Large intestine (tissue), 3 donors: Measurements from ENCODE around the gene TMEM204. TPM values are rescaled to one million over a fixed set of nuclear protein-coding genes. Genes with fewer than 3 reads are reported as not detected.

Experiments
- DNase-seq, 2 donors: peaks; one replicate each; pipeline versions ENCODE4 v3.0.0 to v3.0.0-alpha.2; 2013
- H3K27ac ChIP-seq: one replicate; pipeline ENCODE4 v1.5.1; 2013; ENCODE audit warnings: low read length
- H3K27me3 ChIP-seq: 2 replicates; pipeline ENCODE4 v1.6.1; 2013; ENCODE audit warnings: low read length; ENCODE audit not compliant: control insufficient read depth, insufficient read depth
- H3K36me3 ChIP-seq: 2 replicates; pipeline ENCODE4 v1.6.1; 2013; ENCODE audit warnings: low read length; ENCODE audit not compliant: control insufficient read depth, insufficient read depth
- H3K4me1 ChIP-seq: one replicate; pipeline ENCODE4 v1.6.1; 2013; ENCODE audit warnings: low read length; ENCODE audit not compliant: control insufficient read depth, insufficient read depth
- H3K4me3 ChIP-seq: one replicate; pipeline ENCODE4 v1.5.1; 2013; ENCODE audit warnings: low read length
- H3K9me3 ChIP-seq: one replicate; pipeline ENCODE4 v1.6.1; 2013; ENCODE audit warnings: mild to moderate bottlenecking, low read depth, low read length, moderate library complexity; ENCODE audit not compliant: control insufficient read depth
- WGBS: methylation state at CpG from one replicate; pipeline ENCODE4 v1.1.5; 2013; ENCODE audit warnings: low lambda C conversion rate; ENCODE audit not compliant: insufficient coverage; 5-methylcytosine and 5-hydroxymethylcytosine counted together
- polyA plus RNA-seq: library from polyadenylated mRNA; unstranded; fragments of 120-200 nt; gene quantifications from one replicate; pipeline ENCODE4 v1.2.1, GENCODE V29; 2013

The TMEM204 gene
- polyA plus RNA-seq, 1 donor, result 9.4 TPM

- no peak for DNase-seq
- H3K27me3 ChIP-seq, result no peaks in the 10 kb centered on the region
- no peaks in the 10 kb centered on the region for H3K4me1 ChIP-seq
- no peak overlapping the region for H3K27ac ChIP-seq
- WGBS, result no CpG with 5 or more reads among the region's 17 CpGs
- H3K4me3 ChIP-seq, result no peak overlapping the region
- peaks cover 3% of the 10 kb centered on the region for H3K9me3 ChIP-seq
- H3K36me3 ChIP-seq, result peaks cover 29% of the 10 kb centered on the region
These were observed 13.6 kb upstream of the TMEM204 start for GRCh38 chr16:1519831-1520230.

GRCh38 chr16:1520461-1520860, 13.0 kb upstream of the TMEM204 start:
- H3K9me3 ChIP-seq, result no peaks in the 10 kb centered on the region
- H3K36me3 ChIP-seq, result peaks cover 29% of the 10 kb centered on the region
- no peak for DNase-seq
- H3K27ac ChIP-seq, result no peak overlapping the region
- no peak overlapping the region for H3K4me3 ChIP-seq
- no peaks in the 10 kb centered on the region for H3K4me1 ChIP-seq
- no peaks in the 10 kb centered on the region for H3K27me3 ChIP-seq
- no CpG with 5 or more reads among the region's 19 CpGs for WGBS

DNA sequence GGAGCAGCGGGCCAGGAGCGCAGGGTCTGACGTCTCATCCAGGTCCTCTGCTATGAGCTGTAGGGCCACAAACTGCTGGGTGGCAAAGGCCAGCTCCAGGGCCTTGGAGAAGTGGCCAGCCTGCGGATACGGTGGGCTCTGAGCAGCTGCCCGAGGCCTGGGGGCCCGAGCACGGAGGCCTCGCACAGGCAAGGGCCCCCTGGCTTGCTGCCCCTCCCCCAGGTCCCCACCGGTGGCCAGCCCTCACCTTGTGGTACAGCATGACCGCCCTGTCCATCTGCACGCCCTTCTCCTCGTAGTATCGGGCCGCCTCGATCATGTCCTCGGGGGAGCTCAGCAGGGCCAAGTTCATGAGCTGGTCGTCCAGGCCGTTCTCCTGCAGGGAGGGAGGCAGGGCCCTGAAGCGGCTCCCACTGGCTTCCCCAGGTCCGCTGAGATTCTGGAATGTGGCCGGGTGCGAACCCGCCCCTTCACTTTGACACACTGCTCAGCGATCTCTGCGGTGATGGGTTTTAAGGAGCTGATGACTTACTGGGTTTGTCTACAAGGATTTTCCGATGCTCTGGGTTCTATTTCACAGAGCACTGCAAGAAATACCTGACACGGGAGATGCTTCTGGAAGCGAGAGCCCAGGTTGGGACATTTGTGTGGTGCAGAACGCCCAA, 9.8 kb upstream of the TMEM204 start:
- Histone ChIP-seq H3K27me3 (no peaks in the 10 kb centered on the region), H3K36me3 (peaks cover 28% of the 10 kb centered on the region), H3K9me3 (no peaks in the 10 kb centered on the region), H3K4me3 (no peak overlapping the region), H3K27ac (no peak overlapping the region), H3K4me1 (no peaks in the 10 kb centered on the region)
- DNase-seq, result no peak
- no CpG with 5 or more reads among the region's 30 CpGs for WGBS

GRCh38 chr16:1524366-1524765, 9.1 kb upstream of the TMEM204 start:
- Histone ChIP-seq H3K4me1 (no peaks in the 10 kb centered on the region), H3K4me3 (no peak overlapping the region), H3K27ac (no peak overlapping the region), H3K27me3 (no peaks in the 10 kb centered on the region), H3K9me3 (no peaks in the 10 kb centered on the region), H3K36me3 (peaks cover 25% of the 10 kb centered on the region)
- no peak for DNase-seq
- no CpG with 5 or more reads among the region's 26 CpGs for WGBS

DNA sequence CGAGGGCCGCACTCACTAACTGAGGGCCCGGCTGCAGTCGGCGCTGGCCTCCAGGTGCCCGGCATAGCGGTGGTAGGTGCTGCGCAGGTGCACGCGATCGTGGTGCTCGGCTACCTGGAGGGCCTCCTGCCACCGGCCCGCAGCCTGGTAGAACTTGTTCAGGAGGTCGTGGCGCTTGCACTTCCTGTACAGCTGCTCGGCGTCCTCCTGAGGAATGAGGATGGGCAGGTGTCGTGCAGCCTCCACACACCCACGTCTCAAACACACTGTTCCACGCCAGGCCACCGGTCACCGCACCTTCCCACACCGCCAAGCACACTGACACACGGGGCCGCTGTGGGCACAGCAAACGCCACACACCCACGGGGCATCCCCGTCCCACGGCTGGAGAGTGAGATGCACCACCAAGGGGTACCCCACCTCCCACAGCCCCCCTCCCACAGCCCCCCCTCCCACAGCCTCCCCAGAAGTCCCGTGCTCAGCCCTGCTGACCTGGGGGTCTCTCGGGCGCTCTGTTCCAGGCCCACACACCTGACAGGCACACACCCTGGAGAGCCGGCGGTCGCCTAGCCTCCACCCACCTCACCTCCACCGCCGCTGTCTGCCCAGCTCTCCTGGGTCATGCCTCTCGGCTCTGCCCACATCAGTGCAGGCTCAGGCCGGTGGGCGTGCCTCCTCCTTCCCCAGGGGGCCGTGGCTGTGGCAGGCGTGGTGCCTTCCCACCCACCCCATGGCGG, 7.4 kb upstream of the TMEM204 start:
- Histone ChIP-seq H3K27ac (no peak overlapping the region), H3K4me1 (no peaks in the 10 kb centered on the region), H3K4me3 (no peak overlapping the region), H3K9me3 (no peaks in the 10 kb centered on the region), H3K27me3 (no peaks in the 10 kb centered on the region), H3K36me3 (peaks cover 12% of the 10 kb centered on the region)
- WGBS, result no CpG with 5 or more reads among the region's 44 CpGs
- DNase-seq, result no peak

- no peak for DNase-seq
- H3K27ac ChIP-seq, result no peak overlapping the region
- peaks cover 7% of the 10 kb centered on the region for H3K4me1 ChIP-seq
- no peaks in the 10 kb centered on the region for H3K27me3 ChIP-seq
- no peaks in the 10 kb centered on the region for H3K9me3 ChIP-seq
- peaks cover 12% of the 10 kb centered on the region for H3K36me3 ChIP-seq
- no CpG with 5 or more reads among the region's 38 CpGs for WGBS
- no peak overlapping the region for H3K4me3 ChIP-seq
These were observed 6.6 kb upstream of the TMEM204 start for GRCh38 chr16:1526608-1527555.

DNA sequence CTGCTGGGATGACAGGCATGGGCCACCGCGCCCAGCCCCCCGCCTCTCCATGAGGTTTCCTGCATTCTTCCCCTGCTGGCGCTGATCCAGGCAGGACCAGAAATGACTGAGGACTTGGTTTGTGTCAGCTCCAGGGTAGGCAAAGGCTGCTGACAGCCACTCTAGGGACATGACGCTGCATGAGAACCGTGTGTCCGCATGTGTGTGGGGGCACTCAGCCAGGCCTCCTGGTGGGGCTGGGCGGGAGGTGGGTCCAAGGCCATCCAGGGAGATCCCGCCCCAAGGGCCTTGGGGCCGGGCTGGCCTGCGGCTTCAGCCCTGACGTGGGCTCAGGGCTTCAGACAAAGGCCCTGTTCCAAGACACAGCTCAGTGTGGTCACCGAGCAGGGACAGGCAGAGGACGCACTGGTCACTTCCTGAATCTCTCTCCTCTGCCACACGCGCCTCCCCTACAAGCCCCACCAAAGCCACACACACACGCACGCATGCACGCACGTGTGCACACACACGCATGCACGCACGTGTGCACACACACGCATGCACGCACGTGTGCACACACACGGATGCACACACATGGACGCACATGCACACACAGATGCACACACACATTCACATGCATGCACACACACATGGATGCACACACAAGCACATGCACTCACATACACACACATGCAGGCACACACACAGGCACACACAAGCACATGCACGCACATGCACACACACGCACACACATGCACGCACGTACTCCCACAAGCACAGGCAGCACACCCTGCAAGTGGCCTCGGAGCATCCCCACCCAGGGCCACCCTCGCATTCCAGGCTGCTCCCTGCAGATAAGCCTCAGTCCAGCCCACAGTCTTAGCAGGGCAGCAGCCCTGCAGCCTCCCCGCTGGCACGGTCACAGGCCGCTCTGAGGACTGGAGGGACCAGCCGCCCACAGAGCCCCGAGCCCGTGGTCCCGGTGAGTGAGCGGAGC, 5.3 kb upstream of the TMEM204 start:
- WGBS, result no CpG with 5 or more reads among the region's 42 CpGs
- peak in 1 of 2 donors; percentile 29 for DNase-seq
- Histone ChIP-seq H3K27me3 (no peaks in the 10 kb centered on the region), H3K4me3 (no peak overlapping the region), H3K4me1 (peaks cover 11% of the 10 kb centered on the region), H3K36me3 (peaks cover 6% of the 10 kb centered on the region), H3K27ac (no peak overlapping the region), H3K9me3 (no peaks in the 10 kb centered on the region)

- DNase-seq, result no peak
- Histone ChIP-seq H3K27me3 (no peaks in the 10 kb centered on the region), H3K4me3 (no peak overlapping the region), H3K27ac (no peak overlapping the region), H3K36me3 (peaks cover under 1% of the 10 kb centered on the region), H3K9me3 (no peaks in the 10 kb centered on the region), H3K4me1 (peaks cover 11% of the 10 kb centered on the region)
- no CpG with 5 or more reads among the region's 29 CpGs for WGBS
These were observed 4.4 kb upstream of the TMEM204 start for GRCh38 chr16:1528921-1529537.

DNA sequence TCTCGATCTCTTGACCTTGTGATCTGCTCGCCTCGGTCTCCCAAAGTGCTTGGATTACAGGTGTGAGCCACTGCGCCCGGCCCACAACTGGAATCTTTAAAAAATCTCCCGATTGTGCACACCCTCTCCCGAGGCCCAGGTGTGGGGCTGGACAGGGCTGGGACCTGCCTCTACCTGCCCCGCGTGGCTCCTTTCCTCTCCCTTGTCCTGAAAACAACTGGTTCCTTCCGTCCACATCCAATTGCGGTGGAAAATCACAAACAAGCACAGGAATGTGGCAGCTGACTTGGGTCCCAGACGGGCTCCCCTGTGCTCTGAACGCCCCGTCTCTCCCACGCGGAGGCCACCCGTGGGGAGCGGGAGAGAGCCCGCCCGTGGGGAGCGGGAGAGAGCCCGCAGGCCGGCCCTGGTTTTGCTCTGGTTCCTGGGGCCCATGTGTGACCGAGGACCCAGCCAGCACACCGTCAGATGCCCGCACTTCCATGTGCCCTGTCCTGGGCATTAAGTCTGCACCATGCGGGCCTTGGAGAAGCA, 3.0 kb upstream of the TMEM204 start:
- WGBS, result no CpG with 5 or more reads among the region's 27 CpGs
- H3K9me3 ChIP-seq, result no peaks in the 10 kb centered on the region
- no peaks in the 10 kb centered on the region for H3K36me3 ChIP-seq
- H3K27me3 ChIP-seq, result no peaks in the 10 kb centered on the region
- peak overlapping the region; percentile 73 for H3K27ac ChIP-seq
- H3K4me3 ChIP-seq, result no peak overlapping the region
- DNase-seq, result no peak
- H3K4me1 ChIP-seq, result peaks cover 13% of the 10 kb centered on the region
